ENCODE measurements around the gene MICALL2.

Gene MICALL2

DNA sequence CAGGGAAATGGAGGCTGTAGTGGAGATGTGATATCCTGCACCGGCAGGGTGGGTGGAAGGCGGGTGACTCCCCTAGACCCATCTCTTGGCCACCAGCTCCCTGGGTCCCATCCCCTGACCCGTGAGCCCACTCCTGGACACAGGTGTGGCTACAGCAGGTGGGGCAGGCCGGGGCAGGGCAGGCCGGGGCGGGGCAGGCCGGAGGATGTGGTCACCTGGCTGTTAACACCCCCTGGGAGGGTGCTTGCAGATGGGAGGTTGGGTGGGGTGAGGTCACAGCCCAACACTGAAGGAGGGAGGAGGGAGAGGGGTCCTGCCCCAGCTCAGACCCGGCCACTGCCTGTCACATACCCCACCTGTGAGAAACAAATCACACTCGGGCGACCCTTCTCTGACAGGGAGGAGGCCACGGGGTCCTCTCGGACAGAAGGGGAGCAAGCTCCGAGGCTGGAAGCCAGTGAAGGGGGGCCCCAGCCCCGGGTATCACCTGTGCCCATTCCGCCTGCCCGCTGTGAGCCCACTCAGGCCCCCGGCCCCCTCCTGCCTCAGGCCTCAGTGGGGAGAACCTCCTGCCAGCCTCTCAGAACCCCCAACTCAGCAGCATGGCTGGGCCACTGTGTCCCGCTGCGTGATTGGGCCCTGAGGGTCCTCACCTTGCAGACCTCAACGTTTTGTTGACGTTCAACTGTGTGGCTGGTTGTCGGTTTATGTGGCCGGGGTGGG lies 74.0 kb downstream of the MICALL2 start:
- TF ChIP-seq CTCF (conservative IDR thresholded peaks at IDR 0.05; ENCODE audit: low read depth, low read length) = no peak
- no peak overlapping the region for H3K4me2 ChIP-seq
- no peak overlapping the region for H3K9ac ChIP-seq
- H3K4me1 ChIP-seq (ENCODE audit: low read depth, poor library complexity, severe bottlenecking) = no peaks in the 10 kb centered on the region
- no peak overlapping the region for H2AFZ ChIP-seq (ENCODE audit: low read depth)
- H3K79me2 ChIP-seq (ENCODE audit: insufficient read depth, low read depth) = no peaks in the 10 kb centered on the region
- no peak overlapping the region for H3K4me3 ChIP-seq (IDR thresholded peaks at IDR 0.05; ENCODE audit: insufficient read depth, low read depth, low read length)
- no peaks in the 10 kb centered on the region for H4K20me1 ChIP-seq (ENCODE audit: insufficient read depth)
- H3K27ac ChIP-seq = no peak overlapping the region
- peaks cover 88% of the 10 kb centered on the region for H3K27me3 ChIP-seq (ENCODE audit: insufficient read depth, low read depth)
- H3K36me3 ChIP-seq (ENCODE audit: insufficient read depth) = no peaks in the 10 kb centered on the region

Measured in KMS-11 (cell line).